HepG2 (cell line): ENCODE measurements around the gene KRTCAP2. TPM values are rescaled to one million over a fixed set of nuclear protein-coding genes. Genes with fewer than 3 reads are reported as not detected.
A peak's percentile ranks its signal among the peaks of the same experiment; 100 is the strongest.

ENCODE experiments used
- HIVEP1 ChIP-seq: sonication (generic); formaldehyde crosslinking; IDR thresholded peaks from 2 replicates; pipeline ENCODE4 v1.4.0; 2020; ENCODE audit warnings: mild to moderate bottlenecking, missing genetic modification reagents
- HMG20A ChIP-seq: IDR thresholded peaks from 2 replicates; pipeline ENCODE4 v1.6.1; 2016; ENCODE audit warnings: borderline replicate concordance
- KDM5A ChIP-seq: fragments of 200-600 bp; sonication (generic); IDR thresholded peaks from 2 replicates; pipeline ENCODE4 v1.7.0; 2018; ENCODE audit warnings: antibody characterized with exemption, mild to moderate bottlenecking, low read length, borderline replicate concordance
- MEIS2 ChIP-seq: sonication (generic); formaldehyde crosslinking; IDR thresholded peaks from 2 replicates; pipeline ENCODE4 v1.9.0; 2021; ENCODE audit warnings: mild to moderate bottlenecking, missing genetic modification reagents
- NCOA2 ChIP-seq: sonication (generic); formaldehyde crosslinking; IDR thresholded peaks from 2 replicates; pipeline ENCODE4 v1.8.0; 2022; ENCODE audit warnings: inconsistent platforms
- NFRKB ChIP-seq: fragments of 450-650 bp; IDR thresholded peaks from 2 replicates; pipeline ENCODE4 v1.6.1; 2017
- NFYC ChIP-seq: IDR thresholded peaks from 2 replicates; pipeline ENCODE4 v1.6.1; 2016; ENCODE audit warnings: missing genetic modification reagents, missing compliant biosample characterization
- RBFOX2 ChIP-seq: fragments of 200-400 bp; formaldehyde crosslinking; IDR thresholded peaks from 2 replicates; pipeline ENCODE4 v1.6.1; 2017; ENCODE audit warnings: low read depth, mild to moderate bottlenecking, low read length
- SALL1 ChIP-seq: sonication (generic); formaldehyde crosslinking; IDR thresholded peaks from 2 replicates; pipeline ENCODE4 v1.8.0; 2022; ENCODE audit warnings: mild to moderate bottlenecking, missing genetic modification reagents
- YEATS2 ChIP-seq: sonication (generic); formaldehyde crosslinking; IDR thresholded peaks from 2 replicates; pipeline ENCODE4 v1.4.0; 2020; ENCODE audit warnings: missing genetic modification reagents, borderline replicate concordance
- ZNF232 ChIP-seq: sonication (generic); formaldehyde crosslinking; IDR thresholded peaks from 2 replicates; pipeline ENCODE4 v1.4.0; 2020; ENCODE audit warnings: missing genetic modification reagents, borderline replicate concordance
- ZNF496 ChIP-seq: sonication (generic); formaldehyde crosslinking; IDR thresholded peaks from 2 replicates; pipeline ENCODE4 v1.8.1; 2023; ENCODE audit warnings: mild to moderate bottlenecking, moderate library complexity, missing genetic modification reagents; ENCODE audit not compliant: insufficient replicate concordance
- ZNF615 ChIP-seq: sonication (generic); formaldehyde crosslinking; IDR thresholded peaks from 2 replicates; pipeline ENCODE4 v1.5.0; 2020; ENCODE audit warnings: mild to moderate bottlenecking, missing genetic modification reagents, borderline replicate concordance
- ZNF780A ChIP-seq: sonication (generic); formaldehyde crosslinking; IDR thresholded peaks from 2 replicates; pipeline ENCODE4 v1.8.0; 2022; ENCODE audit warnings: mild to moderate bottlenecking, missing genetic modification reagents, moderate library complexity
- polyA plus RNA-seq, 8 experiments: library from polyadenylated mRNA; depleted of rRNA in 3 of 8; stranded (reverse) in 7 of 8; unstranded in 1 of 8; fragments of >200 nt; fragmentation: Illumina TruSeq in 4 of 8; extraction: Trizol in 4 of 8; gene quantifications; 2 replicates each; pipeline versions ENCODE4 v1.2.1 to v1.2.3, GENCODE V29; 2011 to 2016; ENCODE audit warnings: low read depth in 4 of 8, missing spikeins in 1 of 8, mixed read lengths in 1 of 8; ENCODE audit not compliant: insufficient read depth in 1 of 8
- total RNA-seq, 5 experiments: library from RNA; depleted of rRNA; stranded (reverse); fragments of >200 nt; fragmentation: Illumina TruSeq; extraction: Trizol; gene quantifications; 2 replicates each; pipeline ENCODE4 v1.2.3, GENCODE V29; 2016; ENCODE audit warnings: low read depth in 1 of 5
- TF ChIP-seq, protein P1 (sequence below): sonication (generic); formaldehyde crosslinking; IDR thresholded peaks from 2 replicates; pipeline ENCODE4 v1.9.0; 2021; ENCODE audit warnings: missing genetic modification reagents, borderline replicate concordance
- TF ChIP-seq, protein P2 (sequence below): sonication (generic); formaldehyde crosslinking; IDR thresholded peaks from 2 replicates; pipeline ENCODE4 v1.4.0; 2020; ENCODE audit warnings: low read depth, mild to moderate bottlenecking, missing genetic modification reagents

KRTCAP2 gene
- total and polyA plus RNA-seq, 2 of the 13 experiments (the other 11 are each of a cell fraction or from before 2014, with no cell fraction given): 77.3 to 79.4 TPM

DNA sequence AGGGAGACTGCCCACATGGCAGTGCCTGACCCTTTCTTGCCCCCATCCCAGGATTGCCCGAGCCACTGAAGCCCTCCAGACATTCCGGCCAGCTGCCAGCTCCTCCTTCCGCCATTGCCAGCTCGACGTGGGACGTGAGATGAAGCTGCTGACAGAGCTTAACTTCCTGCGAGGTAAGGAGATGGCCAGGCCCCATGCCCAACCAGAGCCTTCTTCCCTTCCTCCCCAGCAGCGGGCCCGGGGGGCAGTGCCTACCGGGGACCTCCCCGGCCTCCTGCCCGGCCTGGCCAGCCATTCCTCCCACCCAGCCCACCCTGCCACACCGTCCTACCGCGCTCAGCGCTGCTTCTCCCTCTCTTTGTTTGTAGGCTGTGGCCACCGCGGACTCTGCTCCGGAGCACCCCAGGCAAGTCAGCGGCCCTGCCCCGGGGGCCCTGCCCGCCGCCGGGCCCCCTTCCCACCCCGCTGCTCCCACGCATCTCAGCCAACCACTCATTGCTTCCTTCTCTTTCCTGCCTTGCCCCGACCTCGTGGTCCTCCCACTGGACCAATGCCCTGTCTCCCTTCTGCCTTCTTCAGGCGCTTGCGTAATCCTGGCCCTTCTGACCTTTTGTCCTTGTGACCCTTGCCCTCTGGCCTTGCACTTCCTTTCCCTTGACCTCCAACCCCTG is 5.5 kb upstream of the KRTCAP2 start (continued):
- TF ChIP-seq, protein P1, sequence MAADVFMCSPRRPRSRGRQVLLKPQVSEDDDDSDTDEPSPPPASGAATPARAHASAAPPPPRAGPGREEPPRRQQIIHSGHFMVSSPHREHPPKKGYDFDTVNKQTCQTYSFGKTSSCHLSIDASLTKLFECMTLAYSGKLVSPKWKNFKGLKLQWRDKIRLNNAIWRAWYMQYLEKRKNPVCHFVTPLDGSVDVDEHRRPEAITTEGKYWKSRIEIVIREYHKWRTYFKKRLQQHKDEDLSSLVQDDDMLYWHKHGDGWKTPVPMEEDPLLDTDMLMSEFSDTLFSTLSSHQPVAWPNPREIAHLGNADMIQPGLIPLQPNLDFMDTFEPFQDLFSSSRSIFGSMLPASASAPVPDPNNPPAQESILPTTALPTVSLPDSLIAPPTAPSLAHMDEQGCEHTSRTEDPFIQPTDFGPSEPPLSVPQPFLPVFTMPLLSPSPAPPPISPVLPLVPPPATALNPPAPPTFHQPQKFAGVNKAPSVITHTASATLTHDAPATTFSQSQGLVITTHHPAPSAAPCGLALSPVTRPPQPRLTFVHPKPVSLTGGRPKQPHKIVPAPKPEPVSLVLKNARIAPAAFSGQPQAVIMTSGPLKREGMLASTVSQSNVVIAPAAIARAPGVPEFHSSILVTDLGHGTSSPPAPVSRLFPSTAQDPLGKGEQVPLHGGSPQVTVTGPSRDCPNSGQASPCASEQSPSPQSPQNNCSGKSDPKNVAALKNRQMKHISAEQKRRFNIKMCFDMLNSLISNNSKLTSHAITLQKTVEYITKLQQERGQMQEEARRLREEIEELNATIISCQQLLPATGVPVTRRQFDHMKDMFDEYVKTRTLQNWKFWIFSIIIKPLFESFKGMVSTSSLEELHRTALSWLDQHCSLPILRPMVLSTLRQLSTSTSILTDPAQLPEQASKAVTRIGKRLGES: no peak
- TF ChIP-seq NCOA2 (peak; percentile 17; the same call in 1 of the 2 replicates), RBFOX2 (peak; percentile 44), YEATS2 (CRISPR knock-in tag) (no peak), NFYC (CRISPR knock-in tag) (0 out of 2 replicates have a peak, but pooled peaks have one; percentile 14), KDM5A (no peak), SALL1 (CRISPR knock-in tag) (peak; percentile 67), ZNF232 (CRISPR knock-in tag) (peak; percentile 41; the same call in 1 of the 2 replicates), ZNF496 (no peak), HMG20A (no peak), NFRKB (no peak), MEIS2 (CRISPR knock-in tag) (no peak), ZNF615 (CRISPR knock-in tag) (no peak), HIVEP1 (CRISPR knock-in tag) (no peak), ZNF780A (CRISPR knock-in tag) (no peak)
- TF ChIP-seq, protein P2, sequence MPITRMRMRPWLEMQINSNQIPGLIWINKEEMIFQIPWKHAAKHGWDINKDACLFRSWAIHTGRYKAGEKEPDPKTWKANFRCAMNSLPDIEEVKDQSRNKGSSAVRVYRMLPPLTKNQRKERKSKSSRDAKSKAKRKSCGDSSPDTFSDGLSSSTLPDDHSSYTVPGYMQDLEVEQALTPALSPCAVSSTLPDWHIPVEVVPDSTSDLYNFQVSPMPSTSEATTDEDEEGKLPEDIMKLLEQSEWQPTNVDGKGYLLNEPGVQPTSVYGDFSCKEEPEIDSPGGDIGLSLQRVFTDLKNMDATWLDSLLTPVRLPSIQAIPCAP (CRISPR knock-in tag): no peak
